WI38 (cell line): ENCODE data around the gene TAGLN.
"Not testable (repeated sequence)": the region's sequence is repeated elsewhere in the genome, so short reads cannot be mapped to it uniquely, and the experiment has no call there.

ENCODE experiments used
- H3K4me3 ChIP-seq: 2 replicates; pipeline ENCODE4 v1.5.1; 2011; ENCODE audit warnings: low read depth, mild to moderate bottlenecking, control low read depth, low read length
- CTCF ChIP-seq: IDR thresholded peaks from 2 replicates; pipeline ENCODE4 v1.5.1; 2012; ENCODE audit warnings: low read depth, mild to moderate bottlenecking, control low read depth, low read length

The TAGLN gene

GRCh38 chr11:117202386-117203068 is 3.4 kb downstream of the TAGLN start:
- TF ChIP-seq CTCF = no peak
- H3K4me3 ChIP-seq = peak overlapping the region; percentile 92

GRCh38 chr11:117203069-117203407 is 3.9 kb downstream of the TAGLN start:
- peak overlapping the region; percentile 92; the same call in 1 of the 2 replicates for H3K4me3 ChIP-seq
- TF ChIP-seq CTCF = no peak

GRCh38 chr11:117204283-117205080 is 5.3 kb downstream of the TAGLN start:
- no peak overlapping the region for H3K4me3 ChIP-seq
- no peak for TF ChIP-seq CTCF

- no peak overlapping the region for H3K4me3 ChIP-seq
- TF ChIP-seq CTCF = no peak
These were observed 6.1 kb downstream of the TAGLN start for GRCh38 chr11:117205211-117205818.

GRCh38 chr11:117206111-117206510 is 6.9 kb downstream of the TAGLN start:
- not testable (repeated sequence) for H3K4me3 ChIP-seq

- not testable (repeated sequence) for H3K4me3 ChIP-seq
These were observed 7.7 kb downstream of the TAGLN start for GRCh38 chr11:117206859-117207258.

- not testable (repeated sequence) for H3K4me3 ChIP-seq
These were observed 8.3 kb downstream of the TAGLN start for GRCh38 chr11:117207481-117207880.

- H3K4me3 ChIP-seq = not testable (repeated sequence)
These were observed 9.5 kb downstream of the TAGLN start for GRCh38 chr11:117208710-117209109.

- H3K4me3 ChIP-seq = not testable (repeated sequence)
These were observed 10.4 kb downstream of the TAGLN start for GRCh38 chr11:117209351-117210125.
